ENCODE measurements around the gene UBTD2.

- TF ChIP-seq, protein P1, sequence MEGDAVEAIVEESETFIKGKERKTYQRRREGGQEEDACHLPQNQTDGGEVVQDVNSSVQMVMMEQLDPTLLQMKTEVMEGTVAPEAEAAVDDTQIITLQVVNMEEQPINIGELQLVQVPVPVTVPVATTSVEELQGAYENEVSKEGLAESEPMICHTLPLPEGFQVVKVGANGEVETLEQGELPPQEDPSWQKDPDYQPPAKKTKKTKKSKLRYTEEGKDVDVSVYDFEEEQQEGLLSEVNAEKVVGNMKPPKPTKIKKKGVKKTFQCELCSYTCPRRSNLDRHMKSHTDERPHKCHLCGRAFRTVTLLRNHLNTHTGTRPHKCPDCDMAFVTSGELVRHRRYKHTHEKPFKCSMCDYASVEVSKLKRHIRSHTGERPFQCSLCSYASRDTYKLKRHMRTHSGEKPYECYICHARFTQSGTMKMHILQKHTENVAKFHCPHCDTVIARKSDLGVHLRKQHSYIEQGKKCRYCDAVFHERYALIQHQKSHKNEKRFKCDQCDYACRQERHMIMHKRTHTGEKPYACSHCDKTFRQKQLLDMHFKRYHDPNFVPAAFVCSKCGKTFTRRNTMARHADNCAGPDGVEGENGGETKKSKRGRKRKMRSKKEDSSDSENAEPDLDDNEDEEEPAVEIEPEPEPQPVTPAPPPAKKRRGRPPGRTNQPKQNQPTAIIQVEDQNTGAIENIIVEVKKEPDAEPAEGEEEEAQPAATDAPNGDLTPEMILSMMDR (conservative IDR thresholded peaks at IDR 0.05; ENCODE audit: low read depth, low read length): no peak
- no peak for TF ChIP-seq EZH2 (IDR thresholded peaks at IDR 0.05; ENCODE audit: borderline replicate concordance, low read depth, low read length, poor library complexity, severe bottlenecking)
Observed at GRCh38 chr5:172162323-172162986, 121.1 kb downstream of the UBTD2 start.

Data from A673 (cell line).